Fibroblast of mammary gland (primary cell): Measurements from ENCODE around the gene AKAP6.
"Not testable (repeated sequence)": the region's sequence is repeated elsewhere in the genome, so short reads cannot be mapped to it uniquely, and the experiment has no call there.

Experiments used
- DNase-seq: peaks from one replicate; pipeline ENCODE4 v3.0.0-alpha.2; 2010; ENCODE audit warnings: low read depth
- H3K4me3 ChIP-seq: 2 replicates; pipeline ENCODE4 v1.5.1; 2011; ENCODE audit warnings: low read depth, mild to moderate bottlenecking, low read length, moderate library complexity; ENCODE audit not compliant: control insufficient read depth
- CTCF ChIP-seq: conservative IDR thresholded peaks from 2 replicates; pipeline ENCODE4 v1.5.1; 2011; ENCODE audit warnings: low read depth, low read length, inconsistent platforms; ENCODE audit not compliant: control insufficient read depth, insufficient read depth

The AKAP6 gene

GRCh38 chr14:32571551-32571950 lies 242.5 kb downstream of the AKAP6 start:
- H3K4me3 ChIP-seq: no peak overlapping the region
- DNase-seq: no peak
- no peak for TF ChIP-seq CTCF

GRCh38 chr14:32571995-32572866 lies 243.1 kb downstream of the AKAP6 start:
- H3K4me3 ChIP-seq: no peak overlapping the region
- no peak for TF ChIP-seq CTCF
- no peak for DNase-seq

- no peak for TF ChIP-seq CTCF
- no peak for DNase-seq
- no peak overlapping the region for H3K4me3 ChIP-seq
These were observed 243.7 kb downstream of the AKAP6 start for GRCh38 chr14:32572867-32573150.

GRCh38 chr14:32574269-32574668 lies 245.2 kb downstream of the AKAP6 start:
- H3K4me3 ChIP-seq: no peak overlapping the region
- DNase-seq: no peak
- no peak for TF ChIP-seq CTCF

GRCh38 chr14:32576088-32576795 lies 247.1 kb downstream of the AKAP6 start:
- DNase-seq: peak; percentile 69
- peak; percentile 98 for TF ChIP-seq CTCF
- no peak overlapping the region for H3K4me3 ChIP-seq

GRCh38 chr14:32576977-32577376 lies 247.9 kb downstream of the AKAP6 start:
- no peak overlapping the region for H3K4me3 ChIP-seq
- no peak for TF ChIP-seq CTCF
- no peak for DNase-seq

- no peak overlapping the region for H3K4me3 ChIP-seq
- no peak for TF ChIP-seq CTCF
- DNase-seq: no peak
These were observed 249.1 kb downstream of the AKAP6 start for GRCh38 chr14:32578181-32578580.

- not testable (repeated sequence) for H3K4me3 ChIP-seq
These were observed 254.3 kb downstream of the AKAP6 start for GRCh38 chr14:32583427-32583826.

More at GRCh38 chr14:32583427-32583826, 254.3 kb downstream of the AKAP6 start:
- not testable (repeated sequence) for DNase-seq
